ENCODE results near the gene NDUFB11.

Gene NDUFB11

GRCh38 chrX:47144626-47145394 lies at the start of gene NDUFB11, which contains the start of gene RBM10:
TSS of gene NDUFB11 (minus strand) at chrX:47144702. CDS start at chrX:47144679, 23 bp downstream.
TSS of gene RBM10 (plus strand) at chrX:47145221. CDS start at chrX:47147482, 2,261 bp downstream.
- peak; percentile 94 for DNase-seq (ENCODE audit: low read depth)

- peak; percentile 89 for DNase-seq (ENCODE audit: low read depth)
These were observed 49.1 kb upstream of the NDUFB11 start, which contains the start of gene UBA1 for GRCh38 chrX:47193475-47194193. TSS of gene UBA1 (plus strand) at chrX:47193829. CDS start at chrX:47198803, 4,974 bp downstream.

- no peak for DNase-seq (ENCODE audit: low read depth)
These were observed 47.4 kb upstream of the NDUFB11 start for GRCh38 chrX:47191806-47192401.

GRCh38 chrX:47191331-47191730 lies 46.8 kb upstream of the NDUFB11 start:
- DNase-seq (ENCODE audit: low read depth) = no peak

DNA sequence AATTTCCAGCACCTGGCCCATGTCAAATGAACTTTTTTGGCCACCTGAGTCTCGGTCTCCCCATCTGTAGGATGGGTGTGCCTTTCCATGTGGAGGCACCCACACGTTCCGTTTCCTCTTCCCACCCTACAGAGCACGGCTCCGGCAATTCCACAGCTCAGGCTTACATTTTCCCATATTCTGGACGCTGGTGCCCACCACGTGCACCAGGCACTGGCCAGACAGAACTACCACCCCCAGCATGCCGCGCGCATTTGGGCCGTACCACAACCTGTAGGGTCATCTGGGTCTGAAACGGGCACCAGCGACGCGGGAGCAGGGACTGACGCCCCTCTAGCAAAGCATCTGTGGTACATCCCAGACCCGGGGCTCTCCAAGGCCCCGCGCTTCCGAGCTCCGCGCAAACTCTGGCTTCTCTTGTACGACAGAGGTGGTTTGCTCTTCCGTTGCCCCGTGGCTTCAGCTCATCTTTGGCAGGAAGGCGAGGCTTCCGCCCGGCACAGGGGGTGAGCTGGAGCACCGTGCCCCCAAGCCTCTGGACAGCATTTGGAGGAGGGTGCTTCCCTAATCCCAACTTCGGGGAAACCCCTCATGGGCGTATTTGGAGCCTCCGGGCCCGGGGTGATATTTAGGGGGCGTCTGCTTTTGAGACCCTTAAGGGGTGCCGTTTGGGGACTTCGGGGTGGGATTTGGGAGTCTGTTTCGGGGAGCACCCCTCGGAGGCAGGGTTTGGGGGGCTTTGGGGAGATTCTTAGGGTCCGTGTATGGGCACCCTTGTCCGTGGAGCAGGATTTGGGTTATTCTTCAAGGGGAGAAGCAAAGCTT lies 46.2 kb upstream of the NDUFB11 start:
- peak; percentile 94 for DNase-seq (ENCODE audit: low read depth)

- no peak for DNase-seq (ENCODE audit: low read depth)
These were observed 45.4 kb upstream of the NDUFB11 start for GRCh38 chrX:47189906-47190305.

DNA sequence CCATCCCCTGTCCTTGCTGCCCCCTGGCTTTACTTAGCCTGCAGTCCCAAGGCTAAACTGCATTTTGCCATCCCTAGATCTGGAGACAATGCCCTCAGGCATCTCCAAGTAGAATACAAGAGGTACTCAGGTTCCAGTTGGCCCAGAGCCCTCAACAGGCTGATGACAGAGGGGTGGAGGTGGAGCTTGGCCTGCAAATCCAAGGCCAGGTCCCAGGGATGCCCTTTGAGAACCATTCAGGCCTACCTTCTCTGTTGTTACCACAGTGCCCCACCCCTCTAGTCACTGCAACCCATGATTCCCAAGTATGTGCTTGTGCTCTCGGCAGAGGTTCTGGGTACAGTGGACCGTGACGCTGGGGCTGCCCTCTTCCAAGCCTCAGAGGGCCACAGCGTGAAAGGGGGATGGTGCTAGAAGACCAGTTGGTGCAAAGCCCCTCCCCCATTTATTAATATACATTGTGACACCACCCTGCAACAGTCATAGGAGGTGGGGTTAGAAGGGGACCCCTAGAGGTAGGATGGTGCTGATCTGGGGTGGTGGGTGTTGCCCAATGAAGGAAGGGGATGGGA lies 42.7 kb upstream of the NDUFB11 start:
- DNase-seq (ENCODE audit: low read depth) = no peak

GRCh38 chrX:47186096-47186740 lies 41.7 kb upstream of the NDUFB11 start:
- no peak for DNase-seq (ENCODE audit: low read depth)

DNA sequence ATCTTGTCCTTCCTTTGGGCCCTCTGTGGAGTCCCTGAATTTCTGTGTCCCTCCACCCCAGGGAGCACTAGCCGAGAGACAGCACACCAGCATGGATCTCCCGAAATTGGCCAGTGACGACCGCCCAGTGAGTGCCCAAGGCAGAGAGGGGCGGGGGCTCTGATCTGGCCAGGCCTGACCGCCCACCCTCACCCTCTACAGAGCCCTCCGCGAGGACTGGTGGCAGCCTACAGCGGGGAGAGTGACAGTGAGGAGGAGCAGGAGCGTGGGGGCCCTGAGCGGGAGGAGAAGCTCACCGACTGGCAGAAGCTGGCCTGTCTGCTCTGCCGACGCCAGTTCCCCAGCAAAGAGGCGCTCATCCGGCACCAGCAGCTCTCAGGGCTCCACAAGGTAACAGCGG lies 40.7 kb upstream of the NDUFB11 start:
- no peak for DNase-seq (ENCODE audit: low read depth)

GRCh38 chrX:47184486-47184885 lies 40.0 kb upstream of the NDUFB11 start:
- DNase-seq (ENCODE audit: low read depth) = no peak

DNA sequence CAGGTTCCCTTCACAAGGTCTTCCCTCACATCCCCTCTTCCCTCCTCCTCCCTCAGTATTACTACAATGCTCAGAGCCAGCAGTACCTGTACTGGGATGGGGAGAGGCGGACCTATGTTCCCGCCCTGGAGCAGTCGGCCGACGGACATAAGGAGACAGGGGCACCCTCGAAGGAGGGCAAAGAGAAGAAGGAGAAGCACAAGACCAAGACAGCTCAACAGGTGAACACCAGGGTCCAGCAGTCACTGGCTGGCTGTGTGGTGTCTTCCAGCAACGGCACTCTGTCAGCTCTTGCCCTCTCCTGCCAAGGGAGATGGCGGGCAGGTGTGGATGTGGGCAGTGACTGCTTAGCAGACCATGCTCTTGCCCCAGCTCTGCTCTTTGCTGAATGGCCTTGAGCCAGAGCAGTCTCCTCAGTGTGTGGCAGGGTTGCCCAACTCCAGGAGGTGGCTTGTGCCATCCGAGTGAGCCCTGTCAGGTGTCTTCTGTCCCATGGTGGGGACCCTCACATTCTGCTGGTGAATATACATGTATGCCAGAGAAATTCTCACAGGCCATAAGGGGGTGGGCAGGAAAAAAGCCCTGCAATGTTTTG lies 37.7 kb upstream of the NDUFB11 start:
- no peak for DNase-seq (ENCODE audit: low read depth)

DNA sequence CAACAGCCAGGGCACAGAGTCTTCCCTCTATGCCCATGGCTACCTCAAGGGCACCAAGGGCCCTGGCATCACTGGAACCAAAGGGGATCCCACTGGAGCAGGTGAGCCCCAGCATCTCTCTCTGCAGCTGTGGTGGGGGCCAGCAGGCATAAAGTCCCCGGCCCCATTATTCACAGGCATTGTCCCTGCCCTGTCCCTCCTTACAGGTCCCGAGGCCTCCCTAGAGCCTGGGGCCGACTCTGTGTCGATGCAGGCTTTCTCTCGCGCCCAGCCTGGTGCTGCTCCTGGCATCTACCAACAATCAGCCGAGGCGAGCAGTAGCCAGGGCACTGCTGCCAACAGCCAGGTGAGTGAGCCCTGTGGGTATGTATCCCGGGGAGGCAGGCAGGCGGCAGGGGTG lies 36.8 kb upstream of the NDUFB11 start:
- no peak for DNase-seq (ENCODE audit: low read depth)

DNA sequence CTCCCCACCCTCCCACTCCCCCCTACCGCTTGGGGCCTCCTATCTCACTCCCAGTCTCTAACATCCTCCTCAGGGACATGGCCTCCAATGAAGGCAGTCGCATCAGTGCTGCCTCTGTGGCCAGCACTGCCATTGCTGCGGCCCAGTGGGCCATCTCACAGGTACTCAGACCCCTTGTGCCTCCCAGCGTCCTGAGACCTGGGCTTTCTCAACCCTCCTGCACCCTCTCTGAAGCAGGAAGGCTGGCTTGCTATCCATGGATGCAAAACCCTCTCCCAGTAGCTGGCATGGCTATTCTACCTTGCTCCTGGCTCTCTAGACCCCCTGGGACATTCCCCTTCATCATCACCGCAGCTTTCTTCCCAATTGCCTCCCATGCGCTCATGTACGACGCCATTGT lies 35.8 kb upstream of the NDUFB11 start:
- no peak for DNase-seq (ENCODE audit: low read depth)

DNA sequence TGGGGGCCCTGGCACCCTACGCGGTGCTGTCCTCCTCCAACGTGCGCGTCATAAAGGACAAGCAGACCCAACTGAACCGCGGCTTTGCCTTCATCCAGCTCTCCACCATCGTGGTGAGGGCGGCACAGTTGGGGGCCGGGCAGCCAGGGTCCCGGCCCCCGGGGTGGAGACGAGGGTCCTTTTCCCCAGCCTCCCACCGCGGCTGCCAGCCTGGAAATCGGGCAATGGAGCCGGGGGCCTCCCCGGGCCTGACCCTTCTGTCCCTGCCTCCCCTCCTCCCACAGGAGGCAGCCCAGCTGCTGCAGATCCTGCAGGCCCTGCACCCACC lies 35.4 kb upstream of the NDUFB11 start:
- DNase-seq (ENCODE audit: low read depth) = no peak

DNA sequence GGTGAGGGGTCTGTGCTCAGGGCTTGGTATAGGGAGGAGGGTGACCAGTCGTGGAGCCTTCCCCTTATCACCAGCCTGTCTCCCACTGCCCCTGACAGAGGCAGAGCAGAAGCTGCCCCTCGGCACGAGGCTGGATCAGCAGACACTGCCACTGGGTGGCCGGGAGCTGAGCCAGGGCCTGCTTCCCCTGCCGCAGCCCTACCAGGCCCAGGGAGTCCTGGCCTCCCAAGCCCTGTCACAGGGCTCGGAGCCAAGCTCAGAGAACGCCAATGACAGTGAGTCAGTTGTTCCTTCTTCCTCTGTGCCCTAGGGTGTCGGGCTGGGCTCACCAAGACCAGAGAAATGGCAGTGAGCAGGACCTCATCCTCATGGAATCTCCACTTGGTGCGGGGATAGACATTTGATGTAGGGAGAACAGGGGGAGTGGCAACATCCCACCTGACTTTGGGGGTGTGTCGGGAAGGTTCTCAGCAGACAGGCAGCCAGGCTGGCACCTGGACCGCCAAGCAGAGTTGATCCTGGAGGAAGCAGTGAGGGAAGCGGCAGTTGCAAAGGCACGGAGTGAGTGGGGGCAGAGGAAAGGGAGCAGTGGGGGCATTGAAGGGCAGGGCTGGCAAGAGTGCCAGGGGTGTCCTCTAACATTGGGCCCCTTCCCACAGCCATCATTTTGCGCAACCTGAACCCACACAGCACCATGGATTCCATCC lies 34.9 kb upstream of the NDUFB11 start:
- DNase-seq (ENCODE audit: low read depth) = peak; percentile 83

DNA sequence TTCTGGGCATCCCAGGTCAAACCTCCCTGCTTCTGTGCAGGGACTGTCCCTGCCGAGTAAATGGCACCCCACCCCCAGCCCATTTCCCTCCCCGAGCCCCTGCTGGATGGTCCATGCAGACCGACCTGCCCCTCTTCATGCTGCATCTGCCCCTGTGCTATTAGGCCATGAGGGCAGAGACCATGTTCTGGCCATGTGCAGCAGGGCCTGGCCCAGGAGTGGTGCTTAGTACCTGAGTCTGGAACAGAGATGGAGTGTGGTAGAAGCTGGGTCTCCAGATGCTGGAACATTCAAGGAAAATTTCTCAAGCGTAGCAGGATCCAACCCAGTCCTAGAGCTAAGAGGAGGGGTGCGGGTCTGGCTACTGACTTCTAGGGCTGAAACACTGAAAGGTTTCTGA lies 33.8 kb upstream of the NDUFB11 start:
- DNase-seq (ENCODE audit: low read depth) = no peak

- no peak for DNase-seq (ENCODE audit: low read depth)
These were observed 32.6 kb upstream of the NDUFB11 start for GRCh38 chrX:47177079-47177478.

- DNase-seq (ENCODE audit: low read depth) = no peak
These were observed 31.7 kb upstream of the NDUFB11 start for GRCh38 chrX:47176101-47176740.

GRCh38 chrX:47175588-47175980 lies 31.1 kb upstream of the NDUFB11 start:
- no peak for DNase-seq (ENCODE audit: low read depth)
